Karpas-422 (cell line): ENCODE measurements around the gene IQSEC1. TPM values are rescaled to one million over a fixed set of nuclear protein-coding genes. Genes with fewer than 3 reads are reported as not detected.

Experiments
- DNase-seq: peaks from one replicate; pipeline ENCODE4 v3.0.0-alpha.2; 2015
- H2AFZ ChIP-seq: fragments of 200-600 bp; sonication (generic); 2 replicates; pipeline ENCODE4 v1.6.1; 2014; ENCODE audit warnings: antibody characterized with exemption, low read length, mixed read lengths
- H3K27ac ChIP-seq: fragments of 200-600 bp; sonication (generic); 2 replicates; pipeline ENCODE4 v1.5.1; 2014; ENCODE audit warnings: mild to moderate bottlenecking, low read length, moderate library complexity
- H3K27me3 ChIP-seq: fragments of 200-600 bp; sonication (generic); 2 replicates; pipeline ENCODE4 v1.6.1; 2014; ENCODE audit warnings: low read length, mixed read lengths
- H3K36me3 ChIP-seq: fragments of 200-600 bp; sonication (generic); 2 replicates; pipeline ENCODE4 v1.6.1; 2014; ENCODE audit warnings: low read length, mixed read lengths; ENCODE audit not compliant: insufficient read depth
- H3K4me1 ChIP-seq: fragments of 200-600 bp; sonication (generic); 2 replicates; pipeline ENCODE4 v1.6.1; 2014; ENCODE audit warnings: mild to moderate bottlenecking, low read length, mixed read lengths
- H3K4me2 ChIP-seq: fragments of 200-600 bp; sonication (generic); 2 replicates; pipeline ENCODE4 v1.6.1; 2014; ENCODE audit warnings: low read length, low read depth, mild to moderate bottlenecking; ENCODE audit not compliant: poor library complexity, severe bottlenecking
- H3K4me3 ChIP-seq: fragments of 200-600 bp; sonication (generic); 2 replicates; pipeline ENCODE4 v1.5.1; 2014; ENCODE audit warnings: mild to moderate bottlenecking, antibody characterized with exemption, low read length, mixed read lengths
- H3K79me2 ChIP-seq: fragments of 200-600 bp; sonication (generic); 2 replicates; pipeline ENCODE4 v1.6.1; 2014; ENCODE audit warnings: mild to moderate bottlenecking, low read length, mixed read lengths
- H3K9ac ChIP-seq: fragments of 200-600 bp; sonication (generic); 2 replicates; pipeline ENCODE4 v1.6.0; 2014; ENCODE audit warnings: low read length
- H3K9me2 ChIP-seq: fragments of 200-600 bp; sonication (generic), shearing (Covaris generic); replicated peaks from 2 replicates; pipeline ENCODE4 v1.6.0; 2014; ENCODE audit warnings: mild to moderate bottlenecking, low read length, moderate library complexity; ENCODE audit not compliant: insufficient read depth
- H3K9me3 ChIP-seq: fragments of 300-700, 200-600 bp; sonication (generic); 2 replicates; pipeline ENCODE4 v1.6.1; 2014; ENCODE audit warnings: low read length, mixed read lengths
- H4K20me1 ChIP-seq: fragments of 200-600 bp; sonication (generic); 2 replicates; pipeline ENCODE4 v1.6.1; 2014; ENCODE audit warnings: mild to moderate bottlenecking, antibody characterized with exemption, low read length, low read depth; ENCODE audit not compliant: insufficient read depth
- total RNA-seq: library from RNA; depleted of rRNA; stranded (reverse); fragments of >200 nt; shearing (Covaris generic); gene quantifications from 2 replicates; pipeline ENCODE4 v1.2.3, GENCODE V29; 2014; ENCODE audit warnings: low replicate concordance

The IQSEC1 gene
- total RNA-seq, 1 experiment from 2014 or later, result 4.7 TPM

DNA sequence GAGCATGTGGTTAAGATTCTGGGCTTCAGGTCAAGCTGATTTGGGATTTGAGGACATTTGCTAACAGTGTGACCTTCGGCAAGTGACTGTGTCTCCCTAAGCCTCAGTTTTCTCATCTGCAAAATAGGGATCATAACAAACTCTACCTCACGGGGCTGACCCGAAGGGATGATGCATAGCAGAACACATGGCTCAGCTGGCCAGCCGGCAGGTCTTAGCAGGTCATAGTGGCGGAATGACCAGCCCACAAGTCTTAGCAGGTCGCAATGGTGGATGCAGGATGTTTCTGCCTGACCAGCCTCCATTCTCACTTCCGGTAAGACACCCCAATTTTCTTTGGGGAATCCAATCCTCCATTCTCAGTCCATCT, 63.3 kb downstream of the IQSEC1 start:
- no peak for DNase-seq
- H3K4me2 ChIP-seq, result no peak overlapping the region
- peaks cover 13% of the 10 kb centered on the region for H4K20me1 ChIP-seq

DNA sequence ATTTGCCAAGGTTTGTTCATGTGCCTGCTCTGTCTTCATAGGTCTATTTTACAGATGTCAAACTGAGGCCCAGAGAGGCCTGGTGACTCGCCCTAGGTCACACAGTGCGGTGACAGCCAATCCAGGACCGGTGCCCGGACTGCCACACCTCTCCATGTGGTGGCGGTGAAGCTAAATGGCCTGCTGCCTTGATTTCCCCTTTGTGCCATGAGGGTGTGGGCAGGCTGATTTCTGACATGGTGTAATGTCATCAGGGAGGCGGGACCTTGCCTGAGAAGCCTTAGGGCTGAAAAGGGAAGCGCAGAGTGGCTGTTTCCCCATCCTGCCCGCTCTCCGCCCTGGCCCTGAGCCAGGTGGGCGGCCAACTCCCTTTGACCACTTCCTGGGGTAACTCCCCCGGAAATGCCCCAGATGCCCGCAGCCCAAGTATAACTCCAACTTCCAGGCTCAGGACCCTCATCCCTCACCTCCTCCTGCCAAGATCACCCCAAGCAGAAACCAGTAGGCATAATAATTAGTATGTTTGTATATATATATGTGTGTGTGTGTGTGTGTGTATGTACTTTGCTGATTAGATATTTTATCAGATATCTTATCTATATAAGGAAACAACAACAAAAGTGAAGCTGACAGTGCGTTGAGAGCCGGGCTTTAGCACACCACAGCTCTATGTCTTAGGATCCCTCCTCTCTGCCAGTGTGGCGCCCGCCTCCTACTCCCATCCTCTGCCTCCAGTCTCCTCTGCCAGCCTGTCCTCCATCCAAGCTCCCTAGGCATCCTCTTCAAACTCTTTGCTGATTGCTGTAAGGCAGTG, 63.9 kb downstream of the IQSEC1 start:
- Histone ChIP-seq H3K4me2 (no peak overlapping the region), H3K79me2 (no peaks in the 10 kb centered on the region), H2AFZ (no peak overlapping the region), H3K27me3 (no peaks in the 10 kb centered on the region), H3K4me1 (peaks cover 36% of the 10 kb centered on the region), H3K4me3 (no peak overlapping the region), H3K36me3 (no peaks in the 10 kb centered on the region), H4K20me1 (peaks cover 13% of the 10 kb centered on the region), H3K27ac (no peak overlapping the region), H3K9me3 (no peaks in the 10 kb centered on the region), H3K9ac (no peak overlapping the region), H3K9me2 (no peaks in the 10 kb centered on the region)
- no peak for DNase-seq

More for the DNA sequence above, 63.3 kb downstream of the IQSEC1 start:
- H3K9me3 ChIP-seq, result no peaks in the 10 kb centered on the region
- no peaks in the 10 kb centered on the region for H3K36me3 ChIP-seq
- H2AFZ ChIP-seq, result no peak overlapping the region
- H3K27ac ChIP-seq, result no peak overlapping the region
- H3K9me2 ChIP-seq, result no peaks in the 10 kb centered on the region
- H3K79me2 ChIP-seq, result no peaks in the 10 kb centered on the region
- H3K4me3 ChIP-seq, result no peak overlapping the region
- H3K4me1 ChIP-seq, result peaks cover 39% of the 10 kb centered on the region
- H3K27me3 ChIP-seq, result no peaks in the 10 kb centered on the region
- no peak overlapping the region for H3K9ac ChIP-seq

DNA sequence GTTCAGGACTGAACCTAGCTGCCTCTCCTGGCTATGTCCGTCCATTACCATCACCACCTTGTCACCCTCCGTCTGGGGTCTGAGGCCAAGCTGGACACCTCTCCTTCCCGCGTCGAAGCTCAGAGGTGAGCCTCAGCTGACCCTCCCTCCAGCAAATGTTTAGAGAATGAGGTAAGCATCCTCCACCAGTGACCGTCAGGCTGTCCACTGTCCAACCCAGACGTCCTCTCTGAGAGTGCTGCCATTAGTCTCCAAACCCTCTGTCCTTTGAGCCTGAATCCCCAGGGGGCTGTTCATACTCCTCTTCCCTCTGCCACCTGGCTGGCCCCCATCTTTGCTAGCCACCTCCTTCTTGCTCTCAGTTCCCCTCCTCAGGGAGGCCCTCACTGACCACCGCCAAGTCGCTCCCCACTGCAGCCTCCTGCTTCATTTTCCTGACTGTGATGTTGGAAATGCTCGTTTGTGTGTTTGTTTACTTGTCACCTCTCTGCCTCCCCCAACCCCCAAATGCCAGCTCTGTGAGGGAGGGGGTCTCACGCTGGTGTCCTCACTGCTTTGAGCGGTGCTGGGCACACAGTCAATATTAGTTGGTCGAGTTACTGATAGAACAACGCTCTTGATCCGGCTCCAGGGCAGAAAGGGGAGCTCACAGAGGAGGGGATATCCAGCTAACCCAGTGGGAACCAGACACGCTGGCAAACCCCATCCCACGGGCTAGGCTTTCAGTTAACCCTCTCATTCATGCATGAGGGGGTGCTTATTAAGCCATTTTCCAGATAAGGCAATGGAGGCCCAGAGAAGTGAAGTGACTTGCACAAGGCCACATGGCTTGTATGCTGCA, 64.9 kb downstream of the IQSEC1 start:
- Histone ChIP-seq H3K36me3 (no peaks in the 10 kb centered on the region), H3K9ac (no peak overlapping the region), H3K4me3 (no peak overlapping the region), H3K27me3 (no peaks in the 10 kb centered on the region), H3K79me2 (no peaks in the 10 kb centered on the region), H3K27ac (no peak overlapping the region), H3K9me3 (no peaks in the 10 kb centered on the region), H3K4me1 (peaks cover 36% of the 10 kb centered on the region), H3K4me2 (no peak overlapping the region), H3K9me2 (no peaks in the 10 kb centered on the region), H4K20me1 (peaks cover 13% of the 10 kb centered on the region), H2AFZ (no peak overlapping the region)
- no peak for DNase-seq

DNA sequence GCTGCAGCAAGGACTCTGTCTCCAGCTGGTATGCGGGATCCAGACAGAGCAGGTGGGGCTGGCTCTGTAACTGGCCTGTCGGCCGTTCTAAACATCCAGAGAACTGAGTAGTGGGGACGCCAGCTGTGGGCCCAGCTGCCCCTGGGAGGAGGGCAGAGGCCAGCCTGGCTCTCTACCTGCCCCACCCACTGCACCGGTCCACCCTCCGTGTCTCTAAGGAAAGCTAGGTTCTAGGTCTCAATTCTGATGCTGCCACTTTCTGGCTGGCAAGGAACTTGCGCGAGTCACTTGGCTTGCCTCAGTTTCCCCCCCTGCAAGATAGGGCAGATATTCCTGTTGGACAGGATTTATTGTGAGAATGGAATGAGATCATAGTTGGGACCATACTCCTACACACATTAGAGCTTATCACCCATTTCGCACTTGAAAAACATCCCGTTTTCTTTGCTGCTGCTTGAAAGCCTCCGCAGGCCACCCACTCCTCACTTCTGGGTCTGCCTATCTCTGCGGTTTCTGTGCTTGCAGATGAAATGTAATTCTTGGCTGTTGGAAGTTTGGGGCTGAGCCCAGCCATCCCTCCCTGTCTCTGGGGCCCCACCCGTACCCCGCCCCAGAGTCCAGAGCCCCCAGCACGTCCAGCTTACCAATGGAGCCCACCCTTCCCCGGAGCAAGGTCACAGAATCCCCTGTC, 65.8 kb downstream of the IQSEC1 start:
- Histone ChIP-seq H4K20me1 (peaks cover 13% of the 10 kb centered on the region), H3K27me3 (no peaks in the 10 kb centered on the region), H3K79me2 (no peaks in the 10 kb centered on the region), H3K9ac (no peak overlapping the region), H3K4me1 (peaks cover 39% of the 10 kb centered on the region), H3K27ac (no peak overlapping the region), H3K4me2 (no peak overlapping the region), H3K9me3 (no peaks in the 10 kb centered on the region), H3K4me3 (no peak overlapping the region), H2AFZ (no peak overlapping the region), H3K9me2 (no peaks in the 10 kb centered on the region), H3K36me3 (no peaks in the 10 kb centered on the region)
- no peak for DNase-seq

DNA sequence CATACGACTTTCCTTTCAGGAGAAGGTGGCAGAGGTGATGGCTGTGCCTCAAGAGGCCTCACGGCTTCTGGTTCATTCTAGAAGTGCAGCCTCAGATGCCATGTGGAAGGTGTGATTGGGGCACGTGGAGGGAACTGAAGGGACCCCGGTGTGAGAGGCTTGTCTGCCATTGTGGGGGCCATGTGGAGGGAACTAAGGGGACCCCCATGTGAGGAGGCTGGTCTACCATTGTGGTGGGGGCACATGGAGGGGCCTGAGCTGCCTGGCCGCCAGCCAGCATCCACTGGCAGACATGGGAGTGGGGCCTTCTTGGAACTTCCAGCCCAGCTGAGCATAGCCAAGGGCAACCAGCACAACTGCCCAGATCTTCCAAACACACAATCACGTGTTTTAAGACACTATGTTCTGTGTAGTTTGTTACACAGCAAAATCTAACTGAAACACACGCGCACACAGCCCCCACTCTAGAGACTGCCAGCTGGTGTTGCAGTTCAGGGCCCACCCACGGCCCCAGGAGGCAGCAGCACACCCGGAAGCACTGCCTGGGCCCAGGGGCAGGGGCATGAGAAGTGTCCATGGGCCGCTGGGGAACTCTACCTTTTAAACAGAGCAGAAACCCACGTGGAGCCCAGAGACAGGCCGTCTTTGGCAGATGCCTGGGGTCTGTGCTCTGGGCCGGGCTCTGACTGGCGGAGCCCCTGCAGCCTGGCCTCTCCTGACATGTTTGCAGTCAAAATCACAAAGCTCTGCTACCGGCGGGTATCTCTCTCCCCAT, 66.8 kb downstream of the IQSEC1 start:
- H3K36me3 ChIP-seq, result no peaks in the 10 kb centered on the region
- H3K4me2 ChIP-seq, result no peak overlapping the region
- H3K9me3 ChIP-seq, result no peaks in the 10 kb centered on the region
- H3K4me3 ChIP-seq, result no peak overlapping the region
- H3K9ac ChIP-seq, result no peak overlapping the region
- no peaks in the 10 kb centered on the region for H3K79me2 ChIP-seq
- no peaks in the 10 kb centered on the region for H3K27me3 ChIP-seq
- H3K27ac ChIP-seq, result no peak overlapping the region
- peaks cover 13% of the 10 kb centered on the region for H4K20me1 ChIP-seq
- peaks cover 37% of the 10 kb centered on the region for H3K4me1 ChIP-seq
- H3K9me2 ChIP-seq, result no peaks in the 10 kb centered on the region
- DNase-seq, result no peak
- H2AFZ ChIP-seq, result no peak overlapping the region

DNA sequence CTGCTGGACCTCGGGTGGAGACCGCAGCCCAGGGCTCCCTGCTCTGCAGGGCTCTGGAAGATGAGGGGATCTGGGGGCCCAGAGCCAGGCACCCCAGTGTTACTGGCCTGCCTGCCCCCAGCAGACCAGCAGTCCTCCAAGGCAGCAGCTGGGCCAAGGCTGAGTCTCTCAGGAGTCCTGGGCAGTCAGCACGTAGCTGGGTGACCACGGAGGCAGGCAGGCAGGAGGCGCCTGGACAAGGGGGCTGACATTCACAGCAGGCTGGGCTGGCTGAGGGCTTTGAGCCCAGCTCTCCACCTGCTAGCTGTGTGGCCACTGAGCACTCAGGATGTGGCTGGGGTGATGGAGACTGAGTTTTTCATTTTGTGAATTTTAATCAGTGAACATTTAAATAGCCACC, 67.9 kb downstream of the IQSEC1 start:
- no peak for DNase-seq
- Histone ChIP-seq H4K20me1 (peaks cover 13% of the 10 kb centered on the region), H3K4me3 (no peak overlapping the region), H3K79me2 (no peaks in the 10 kb centered on the region), H3K9ac (no peak overlapping the region), H3K27ac (no peak overlapping the region), H3K4me1 (peaks cover 26% of the 10 kb centered on the region), H3K4me2 (no peak overlapping the region), H3K27me3 (no peaks in the 10 kb centered on the region), H3K9me3 (no peaks in the 10 kb centered on the region), H3K36me3 (no peaks in the 10 kb centered on the region), H2AFZ (no peak overlapping the region), H3K9me2 (no peaks in the 10 kb centered on the region)

DNA sequence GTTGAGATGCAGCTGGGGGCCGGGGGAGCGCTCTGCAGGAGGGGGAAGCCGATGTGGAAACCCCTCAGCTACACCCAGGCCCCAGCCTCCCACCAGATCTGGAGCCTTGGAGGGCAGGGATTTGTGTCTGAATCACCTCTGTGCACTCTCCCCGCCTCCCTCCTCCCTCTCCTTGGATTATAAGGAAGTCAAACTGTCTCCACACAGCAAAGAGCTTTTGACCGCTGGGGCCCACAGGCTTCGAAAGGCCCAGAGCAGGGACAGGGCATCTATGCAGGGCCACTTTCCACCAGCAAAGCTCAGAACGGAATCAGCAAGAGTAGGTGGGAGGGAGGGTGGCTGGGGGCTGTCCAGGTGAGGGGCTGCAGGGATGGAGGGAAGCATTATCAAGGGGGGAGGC, 68.9 kb downstream of the IQSEC1 start:
- Histone ChIP-seq H3K27ac (no peak overlapping the region), H3K4me1 (peaks cover 18% of the 10 kb centered on the region), H3K9me3 (no peaks in the 10 kb centered on the region), H3K4me2 (no peak overlapping the region), H3K9me2 (no peaks in the 10 kb centered on the region), H3K4me3 (no peak overlapping the region), H2AFZ (no peak overlapping the region), H3K79me2 (no peaks in the 10 kb centered on the region), H3K27me3 (no peaks in the 10 kb centered on the region), H4K20me1 (peaks cover 13% of the 10 kb centered on the region), H3K36me3 (no peaks in the 10 kb centered on the region), H3K9ac (no peak overlapping the region)
- DNase-seq, result no peak
